ENCODE data around the gene COL8A1. TPM values are rescaled to one million over a fixed set of nuclear protein-coding genes. Genes with fewer than 3 reads are reported as not detected.
"Not testable (repeated sequence)": the region's sequence is repeated elsewhere in the genome, so short reads cannot be mapped to it uniquely, and the experiment has no call there.

Gene COL8A1
- total and polyA plus RNA-seq, 11 donors: 4.9 to 39.2 (median 21.1) TPM

DNA sequence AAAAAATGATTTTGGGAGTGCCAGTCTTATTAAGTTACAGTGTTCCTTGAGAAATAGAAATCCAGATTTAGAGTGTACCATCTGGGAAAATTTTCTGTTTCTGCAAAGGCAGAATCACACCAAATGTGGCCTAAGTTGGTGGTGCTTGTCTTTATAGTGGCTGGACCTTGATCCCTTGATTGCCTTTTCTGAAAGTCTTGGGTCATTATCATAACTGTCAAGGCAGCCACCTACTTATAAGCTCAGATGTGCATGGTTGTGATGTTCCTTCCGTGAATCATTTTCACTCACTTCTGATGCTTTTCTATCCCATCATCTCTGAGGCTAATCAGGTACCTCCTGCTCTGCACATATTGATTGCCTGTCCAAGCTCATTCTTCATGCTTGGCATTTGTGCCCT lies 199.3 kb downstream of the COL8A1 start:
- WGBS, 4 donors: 94 to 100% (median 95%) methylated on average over 1 of the region's 1 CpG
- intact Hi-C loops (cut with DNase I): loop anchor here in 4 of 10 donors (5.0 to 10.0 kb wide), 3 partner anchors 225 to 567 kb away; partner anchors contain the start of genes LNP1 (in 1 of the 4) and TOMM70 (in 1 of the 4)
- H3K4me3 ChIP-seq: no peak overlapping the region
- no peak overlapping the region for H3K27ac ChIP-seq
- H3K36me3 ChIP-seq: peaks cover 0 to 4% (median 0%) of the 10 kb centered on the region in 9 donors
- no peaks in the 10 kb centered on the region for H3K9me3 ChIP-seq
- no peaks in the 10 kb centered on the region for H3K27me3 ChIP-seq
- TF ChIP-seq, protein P1, sequence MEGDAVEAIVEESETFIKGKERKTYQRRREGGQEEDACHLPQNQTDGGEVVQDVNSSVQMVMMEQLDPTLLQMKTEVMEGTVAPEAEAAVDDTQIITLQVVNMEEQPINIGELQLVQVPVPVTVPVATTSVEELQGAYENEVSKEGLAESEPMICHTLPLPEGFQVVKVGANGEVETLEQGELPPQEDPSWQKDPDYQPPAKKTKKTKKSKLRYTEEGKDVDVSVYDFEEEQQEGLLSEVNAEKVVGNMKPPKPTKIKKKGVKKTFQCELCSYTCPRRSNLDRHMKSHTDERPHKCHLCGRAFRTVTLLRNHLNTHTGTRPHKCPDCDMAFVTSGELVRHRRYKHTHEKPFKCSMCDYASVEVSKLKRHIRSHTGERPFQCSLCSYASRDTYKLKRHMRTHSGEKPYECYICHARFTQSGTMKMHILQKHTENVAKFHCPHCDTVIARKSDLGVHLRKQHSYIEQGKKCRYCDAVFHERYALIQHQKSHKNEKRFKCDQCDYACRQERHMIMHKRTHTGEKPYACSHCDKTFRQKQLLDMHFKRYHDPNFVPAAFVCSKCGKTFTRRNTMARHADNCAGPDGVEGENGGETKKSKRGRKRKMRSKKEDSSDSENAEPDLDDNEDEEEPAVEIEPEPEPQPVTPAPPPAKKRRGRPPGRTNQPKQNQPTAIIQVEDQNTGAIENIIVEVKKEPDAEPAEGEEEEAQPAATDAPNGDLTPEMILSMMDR (IDR thresholded peaks at IDR 0.05): no peak
- TF ChIP-seq POLR2A (IDR thresholded peaks at IDR 0.05): no peak
- no peak for ATAC-seq
- H3K4me1 ChIP-seq: peaks cover 0 to 45% (median 16%) of the 10 kb centered on the region in 12 donors
- DNase-seq: no peak

DNA sequence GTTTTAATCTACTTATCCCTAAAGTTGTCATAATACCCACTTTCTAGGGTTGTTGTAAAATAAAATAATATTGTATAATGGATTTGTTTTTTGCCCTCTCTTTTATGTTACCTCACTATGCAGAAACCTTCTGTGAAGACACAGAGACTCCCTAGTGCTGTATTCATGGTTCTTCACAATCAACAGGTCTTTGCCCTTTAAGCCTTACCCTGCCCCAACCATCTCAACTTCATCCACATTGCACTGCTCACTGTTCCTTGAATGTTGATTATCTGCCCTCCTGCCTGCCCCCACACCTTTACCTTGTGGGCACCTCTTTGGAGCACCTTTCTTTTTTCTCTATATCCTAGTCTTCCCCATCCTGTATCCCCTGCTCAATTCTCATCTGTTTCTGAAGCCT lies 200.4 kb downstream of the COL8A1 start:
- DNase-seq (no peak), ATAC-seq (no peak)
- no peaks in the 10 kb centered on the region for H3K27me3 ChIP-seq
- no peak overlapping the region for H3K4me3 ChIP-seq
- intact Hi-C loops (cut with DNase I): loop anchor here in 4 of 10 donors (5.0 to 10.0 kb wide), 3 partner anchors 224 to 566 kb away; partner anchors contain the start of genes LNP1 (in 1 of the 4) and TOMM70 (in 1 of the 4)
- H3K27ac ChIP-seq: no peak overlapping the region
- peaks cover 0 to 4% (median 0%) of the 10 kb centered on the region in 9 donors for H3K36me3 ChIP-seq
- H3K9me3 ChIP-seq: no peaks in the 10 kb centered on the region
- peaks cover 0 to 47% (median 17%) of the 10 kb centered on the region in 12 donors for H3K4me1 ChIP-seq
- no peak for TF ChIP-seq POLR2A (IDR thresholded peaks at IDR 0.05)
- TF ChIP-seq, protein P1 (IDR thresholded peaks at IDR 0.05): no peak

DNA sequence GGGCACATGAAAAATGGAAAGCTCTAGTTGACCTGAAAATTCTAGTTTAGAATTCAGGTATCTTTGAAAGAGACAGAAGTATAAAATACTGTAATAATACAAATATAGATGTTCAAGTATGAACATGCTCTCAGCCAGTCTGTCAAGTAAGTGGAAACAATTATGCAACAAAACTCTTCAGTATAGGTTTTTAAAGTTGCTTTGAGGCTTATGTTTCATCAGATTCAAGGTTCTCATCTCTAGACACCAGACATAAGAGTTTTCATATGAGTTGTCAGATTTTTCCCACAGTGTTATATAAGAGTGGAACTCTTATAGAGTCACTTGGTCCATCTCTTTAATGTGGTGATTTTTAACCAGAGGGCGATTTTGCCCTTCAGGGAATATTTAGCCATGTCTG lies 201.2 kb downstream of the COL8A1 start:
- 86 to 95% (median 86%) methylated on average over 1 of the region's 1 CpG for WGBS, 4 donors
- peaks cover 0 to 4% (median 0%) of the 10 kb centered on the region in 9 donors for H3K36me3 ChIP-seq
- TF ChIP-seq, protein P1 (IDR thresholded peaks at IDR 0.05): no peak
- TF ChIP-seq POLR2A (IDR thresholded peaks at IDR 0.05): no peak
- peaks cover 0 to 47% (median 25%) of the 10 kb centered on the region in 12 donors for H3K4me1 ChIP-seq
- ATAC-seq: no peak
- H3K4me3 ChIP-seq: no peak overlapping the region
- H3K9me3 ChIP-seq: no peaks in the 10 kb centered on the region
- no peak for DNase-seq
- intact Hi-C loops (cut with DNase I): loop anchor here in 9 of 10 donors (5.0 to 10.0 kb wide), 8 partner anchors 165 to 565 kb away; partner anchors contain the start of genes LNP1 (in 1 of the 9) and TOMM70 (in 1 of the 9)
- H3K27ac ChIP-seq: no peak overlapping the region
- no peaks in the 10 kb centered on the region for H3K27me3 ChIP-seq

DNA sequence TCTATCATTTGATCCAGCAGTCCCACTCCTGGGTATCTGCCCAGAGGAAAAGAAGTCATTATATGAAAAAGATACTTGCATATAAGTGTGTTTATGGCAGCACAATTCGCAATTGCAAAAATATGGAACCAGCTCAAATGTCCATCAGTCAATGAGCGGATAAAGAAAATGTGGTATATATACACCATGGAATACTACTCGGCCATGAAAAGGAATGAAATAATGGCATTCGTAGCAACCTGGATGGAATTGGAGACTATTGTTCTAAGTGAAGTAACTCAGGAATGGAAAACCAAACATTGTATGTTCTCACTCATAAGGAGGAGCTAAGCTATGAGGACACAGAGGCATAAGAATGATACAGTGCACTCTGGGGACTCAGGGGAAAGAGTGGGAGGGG lies 203.6 kb downstream of the COL8A1 start:
- 96 to 97% (median 97%) methylated on average over 4 of the region's 4 CpGs for WGBS, 4 donors
- not testable (repeated sequence) for ATAC-seq, H3K27ac ChIP-seq, H3K4me3 ChIP-seq, DNase-seq, H3K36me3 ChIP-seq, H3K9me3 ChIP-seq, H3K27me3 ChIP-seq
- intact Hi-C loops (cut with DNase I): loop anchor here (2.0 to 10.0 kb wide), 7 partner anchors 163 to 413 kb away; no protein-coding TSS in a partner anchor
- peaks cover 9 to 56% (median 45%) of the 10 kb centered on the region in 12 donors for H3K4me1 ChIP-seq
